ENCODE measurements around the gene SNX6.
A peak's percentile ranks its signal among the peaks of the same experiment; 100 is the strongest.
"Not testable (repeated sequence)": the region's sequence is repeated elsewhere in the genome, so short reads cannot be mapped to it uniquely, and the experiment has no call there.

The SNX6 gene

GRCh38 chr14:34629657-34630529 is at the start of gene SNX6:
TSS of gene SNX6 (minus strand) at chr14:34630148. CDS start at chr14:34630116, 32 bp downstream.
- peak; percentile 100 for DNase-seq (ENCODE audit: low spot score)

GRCh38 chr14:34678735-34679134 is 48.8 kb upstream of the SNX6 start:
- DNase-seq (ENCODE audit: low spot score): no peak

- DNase-seq (ENCODE audit: low spot score): no peak
Measured at GRCh38 chr14:34678306-34678705, 48.4 kb upstream of the SNX6 start.

DNA sequence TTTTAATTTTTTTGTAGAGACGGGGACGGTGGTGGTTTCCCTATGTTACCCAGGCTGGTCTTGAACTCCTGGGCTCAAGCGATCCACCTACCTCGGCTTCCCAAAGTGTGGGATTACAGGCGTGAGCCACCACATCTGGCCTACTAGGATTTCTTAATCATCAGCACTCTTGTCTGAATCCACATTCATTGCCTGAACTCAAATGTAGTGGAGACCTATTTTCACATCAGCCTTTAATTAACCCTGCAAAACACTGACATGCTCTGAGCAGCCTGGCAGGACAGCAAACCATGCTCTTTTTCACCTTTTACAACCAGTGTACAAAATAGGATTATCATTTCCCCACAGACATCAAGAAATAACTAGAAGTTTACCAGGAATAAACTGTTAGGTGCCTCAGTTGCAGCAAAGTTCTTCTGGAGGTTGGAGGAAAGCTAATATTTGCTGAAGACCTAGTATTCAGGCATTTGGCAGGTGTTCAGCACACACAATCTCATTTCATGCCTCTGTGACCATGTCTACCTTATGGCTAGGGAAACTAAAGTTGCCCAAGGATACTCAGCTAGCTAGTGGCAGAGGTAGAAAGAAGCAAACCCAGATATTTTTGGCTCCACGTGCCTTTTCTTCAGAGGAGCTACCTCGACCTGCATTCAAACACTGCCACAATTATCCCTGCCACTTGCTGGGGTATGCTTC is 46.7 kb upstream of the SNX6 start:
- DNase-seq (ENCODE audit: low spot score): no peak

DNA sequence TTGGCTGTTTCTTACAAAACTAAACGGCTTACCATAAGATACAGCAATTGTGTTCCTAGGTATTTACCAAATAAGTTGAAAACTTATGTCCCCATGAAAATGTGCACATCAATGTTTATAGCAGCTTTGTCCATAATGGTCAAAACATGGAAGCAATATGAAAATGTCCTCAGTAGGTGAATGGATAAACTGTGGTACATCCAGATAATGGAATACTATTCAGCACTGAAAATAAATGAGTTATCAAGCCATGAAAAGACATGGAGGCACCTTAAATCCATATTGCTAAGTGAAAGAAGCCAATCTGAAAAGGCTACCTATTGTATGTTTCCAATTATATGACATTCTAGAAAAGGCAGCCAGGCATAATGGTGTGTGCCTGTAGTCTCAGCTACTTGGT is 43.8 kb upstream of the SNX6 start:
- DNase-seq (ENCODE audit: low spot score): no peak

- DNase-seq (ENCODE audit: low spot score): no peak
Measured at GRCh38 chr14:34671716-34672115, 41.8 kb upstream of the SNX6 start.

- DNase-seq (ENCODE audit: low spot score): no peak
Measured at GRCh38 chr14:34668111-34668510, 38.2 kb upstream of the SNX6 start.

DNA sequence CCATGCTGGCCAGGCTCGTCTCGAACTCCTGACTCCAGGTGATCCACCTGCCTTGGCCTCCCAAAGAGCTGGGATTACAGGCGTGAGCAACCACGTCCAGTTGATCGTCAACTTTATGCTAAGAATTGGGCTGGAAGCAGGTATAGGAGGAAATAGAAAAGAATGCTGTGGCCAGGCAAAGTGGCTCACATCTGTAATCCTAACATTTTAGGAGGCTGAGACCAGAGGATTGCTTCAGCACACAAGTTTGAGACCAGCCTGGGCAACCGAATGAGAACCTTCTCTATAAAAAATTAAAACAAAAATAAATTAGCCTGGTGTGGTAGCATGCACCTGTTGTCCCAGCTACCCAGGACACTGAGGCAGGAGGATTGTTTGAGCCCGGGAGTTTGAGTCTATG is 37.1 kb upstream of the SNX6 start:
- DNase-seq (ENCODE audit: low spot score): no peak

GRCh38 chr14:34665785-34666435 is 36.0 kb upstream of the SNX6 start:
- no peak for DNase-seq (ENCODE audit: low spot score)

DNA sequence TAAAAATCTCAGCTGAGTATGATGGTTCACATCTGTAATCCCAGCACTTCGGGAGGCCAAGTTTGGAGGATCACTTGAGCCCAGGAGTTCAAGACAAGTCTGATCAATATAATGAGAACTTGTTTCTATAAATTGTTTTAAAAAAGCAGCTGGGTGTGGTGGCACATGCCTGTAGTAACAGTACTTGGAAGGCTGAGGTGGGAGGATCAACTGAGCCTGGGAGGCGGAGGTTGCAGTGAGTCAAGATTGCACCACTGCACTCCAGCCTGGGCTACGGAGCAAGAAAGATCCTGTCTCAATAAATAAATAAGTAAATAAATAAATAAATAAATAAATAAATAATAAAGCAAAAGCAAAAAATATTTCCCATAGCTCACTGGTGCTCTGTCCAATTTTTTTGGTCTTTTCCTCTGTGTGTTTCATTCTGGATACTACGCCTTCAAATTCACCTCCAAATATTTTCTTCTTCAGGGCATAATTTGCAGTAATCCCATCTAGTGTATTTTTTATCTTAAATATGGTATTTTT is 32.7 kb upstream of the SNX6 start:
- no peak for DNase-seq (ENCODE audit: low spot score)

DNA sequence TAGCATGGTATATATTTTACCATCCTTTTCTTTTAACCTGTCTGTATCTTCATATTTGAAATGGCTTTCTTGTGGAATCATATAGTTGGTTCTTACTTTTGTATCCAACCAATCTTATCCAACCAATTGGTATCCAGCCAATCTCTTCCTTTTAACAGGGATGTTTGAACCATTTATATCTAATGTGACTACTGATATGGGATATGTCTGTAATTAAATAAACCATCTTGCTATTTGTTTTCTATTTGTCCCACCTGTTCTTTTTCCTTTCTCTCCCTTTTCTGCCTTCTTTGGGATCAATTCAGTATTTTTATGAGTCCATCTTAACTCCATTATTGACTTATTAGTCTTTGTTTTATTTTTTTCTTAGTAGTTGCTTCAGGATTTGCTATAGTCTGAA is 30.8 kb upstream of the SNX6 start:
- no peak for DNase-seq (ENCODE audit: low spot score)

DNA sequence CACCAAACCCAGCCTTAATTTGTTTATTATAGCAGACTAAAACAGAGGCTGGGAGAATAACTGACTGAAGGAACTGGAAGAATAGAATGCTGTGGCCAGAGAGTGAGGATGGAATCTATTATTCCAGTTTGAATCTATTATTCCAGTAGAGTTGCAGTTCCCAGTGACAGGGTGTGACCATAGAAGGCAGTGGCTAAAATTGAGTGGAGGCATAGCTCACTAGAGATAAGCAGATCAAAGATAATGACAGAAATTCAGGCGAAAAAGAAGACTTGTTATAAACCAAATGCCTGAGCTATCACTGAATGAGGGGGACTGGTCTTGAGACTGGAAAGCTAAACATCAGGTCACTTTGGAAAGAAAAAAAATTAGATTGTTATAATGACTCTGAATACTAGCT is 26.0 kb upstream of the SNX6 start:
- DNase-seq (ENCODE audit: low spot score): no peak

- DNase-seq (ENCODE audit: low spot score): not testable (repeated sequence)
Measured at GRCh38 chr14:34653073-34653472, 23.1 kb upstream of the SNX6 start.

GRCh38 chr14:34652348-34652747 is 22.4 kb upstream of the SNX6 start:
- not testable (repeated sequence) for DNase-seq (ENCODE audit: low spot score)

- DNase-seq (ENCODE audit: low spot score): no peak
Measured at GRCh38 chr14:34650786-34651584, 21.0 kb upstream of the SNX6 start.

DNA sequence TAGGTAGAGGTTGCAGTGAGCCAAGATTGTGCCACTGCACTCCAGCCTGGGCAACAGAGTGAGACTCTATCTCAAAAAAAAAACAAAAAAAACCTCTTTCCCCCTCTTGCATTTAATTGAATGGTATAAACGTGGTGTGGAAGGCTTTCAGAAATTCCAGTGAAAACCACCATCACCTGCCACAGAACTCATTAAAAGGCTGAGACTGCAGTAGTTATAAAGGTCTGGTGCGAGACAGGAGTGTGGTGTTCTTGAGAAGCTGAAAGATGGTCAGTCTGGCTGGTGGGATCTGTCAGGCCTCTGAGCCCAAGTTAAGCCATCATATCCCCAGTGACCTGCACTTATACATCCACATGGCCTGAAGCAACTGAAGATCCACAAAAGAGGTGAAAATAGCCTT is 20.1 kb upstream of the SNX6 start:
- DNase-seq (ENCODE audit: low spot score): not testable (repeated sequence)

DNA sequence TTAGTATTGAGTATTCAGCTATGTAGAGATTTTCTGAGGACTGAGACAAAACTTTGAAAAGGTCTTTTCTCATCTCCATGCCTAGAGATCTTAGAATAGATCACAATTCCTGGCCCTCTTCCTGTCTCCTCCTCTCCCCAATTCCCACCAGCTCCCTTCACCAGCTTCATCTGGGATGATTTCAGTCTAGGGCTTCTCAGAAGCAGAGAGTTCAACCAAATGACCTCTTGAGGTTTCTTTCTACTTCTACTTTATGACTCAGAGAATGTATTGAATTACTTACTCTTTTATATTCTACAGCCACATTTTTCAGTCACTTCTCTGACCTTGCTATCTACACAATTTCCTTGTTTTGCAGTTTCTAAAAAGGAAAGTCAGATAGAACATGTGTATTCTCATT is 19.4 kb upstream of the SNX6 start:
- DNase-seq (ENCODE audit: low spot score): no peak

- no peak for DNase-seq (ENCODE audit: low spot score)
Measured at GRCh38 chr14:34646570-34647255, 16.8 kb upstream of the SNX6 start.

DNA sequence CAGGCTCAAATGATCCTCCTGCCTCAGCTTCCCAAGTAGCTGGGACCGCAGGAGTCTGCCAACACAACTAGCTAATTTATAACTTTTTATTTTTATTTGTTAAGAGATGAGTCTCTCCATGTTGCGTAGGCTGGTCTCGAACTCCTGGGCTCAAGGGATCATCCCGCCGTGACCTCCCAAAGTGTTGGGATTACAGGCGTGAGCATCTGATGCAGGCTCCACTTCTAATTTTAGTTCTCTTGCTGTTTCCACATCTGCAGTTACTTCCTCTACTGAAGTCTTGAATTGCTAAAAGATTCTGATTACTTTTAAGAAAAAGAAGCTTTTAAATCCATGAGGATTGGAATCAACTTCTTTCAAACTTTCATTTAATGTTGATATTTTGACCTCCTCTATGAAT is 13.4 kb upstream of the SNX6 start:
- DNase-seq (ENCODE audit: low spot score): no peak

- no peak for DNase-seq (ENCODE audit: low spot score)
Measured at GRCh38 chr14:34642595-34642994, 12.6 kb upstream of the SNX6 start.

DNA sequence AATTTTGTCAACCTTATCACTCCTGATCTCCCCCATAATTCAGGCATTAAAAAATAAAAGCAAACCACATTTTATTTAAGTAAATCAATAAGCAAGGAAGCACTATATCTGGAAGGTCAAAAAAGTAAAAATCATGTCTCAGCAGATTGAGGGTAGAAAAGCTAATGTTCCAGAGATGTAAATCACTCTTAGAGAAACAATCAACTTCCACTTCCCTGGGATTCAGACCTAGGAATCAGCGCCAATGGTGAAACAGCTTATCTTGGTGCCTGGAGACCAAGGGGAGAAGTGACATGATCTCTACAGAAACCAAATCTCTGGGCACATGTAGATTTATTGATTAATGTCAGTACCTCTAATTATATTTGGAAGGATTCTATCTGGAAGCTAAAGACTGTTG is 10.9 kb upstream of the SNX6 start:
- no peak for DNase-seq (ENCODE audit: low spot score)
